GM19324 (cell line): ENCODE data around the gene PPM1L.
A peak's percentile ranks its signal among the peaks of the same experiment; 100 is the strongest.
"Not testable (repeated sequence)": the region's sequence is repeated elsewhere in the genome, so short reads cannot be mapped to it uniquely, and the experiment has no call there.

Source experiments
- ATAC-seq: cut with Tn5 transposase; IDR thresholded peaks from one replicate; pipeline ENCODE4 v1.9.1; 2021; ENCODE audit warnings: mild to moderate bottlenecking, moderate library complexity; ENCODE audit not compliant: unreplicated experiment, low FRiP score

PPM1L gene

DNA sequence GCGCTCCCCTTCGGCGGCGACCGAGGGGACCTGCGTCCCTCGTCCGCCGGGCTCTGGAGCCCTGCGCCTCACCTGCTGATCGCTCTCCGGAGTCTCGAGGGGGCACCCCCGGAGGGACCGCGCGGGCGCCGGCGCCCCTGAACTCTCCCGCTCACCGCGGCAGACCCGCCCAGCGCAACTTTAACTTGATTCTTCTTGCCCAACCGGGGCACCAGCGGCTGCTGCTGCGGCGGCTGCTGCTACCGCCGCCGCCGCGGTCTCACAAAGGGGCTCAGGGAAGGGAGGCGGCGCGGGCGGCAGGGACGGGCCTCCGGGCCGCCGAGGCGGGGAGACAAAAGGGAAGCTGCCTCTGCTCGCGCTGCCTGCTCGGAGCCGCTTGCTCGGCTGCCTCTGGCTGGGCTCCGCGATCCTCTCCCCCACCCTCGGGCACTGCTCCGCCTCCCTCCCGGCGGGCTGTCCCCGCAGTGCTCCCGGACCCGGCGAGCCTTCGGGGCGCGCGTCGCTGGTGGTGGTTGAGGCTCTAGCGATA, at the start of gene PPM1L:
PPM1L (plus strand) TSS at position 456 of the 529 bp plus-strand sequence.
- peak; percentile 53 for ATAC-seq

DNA sequence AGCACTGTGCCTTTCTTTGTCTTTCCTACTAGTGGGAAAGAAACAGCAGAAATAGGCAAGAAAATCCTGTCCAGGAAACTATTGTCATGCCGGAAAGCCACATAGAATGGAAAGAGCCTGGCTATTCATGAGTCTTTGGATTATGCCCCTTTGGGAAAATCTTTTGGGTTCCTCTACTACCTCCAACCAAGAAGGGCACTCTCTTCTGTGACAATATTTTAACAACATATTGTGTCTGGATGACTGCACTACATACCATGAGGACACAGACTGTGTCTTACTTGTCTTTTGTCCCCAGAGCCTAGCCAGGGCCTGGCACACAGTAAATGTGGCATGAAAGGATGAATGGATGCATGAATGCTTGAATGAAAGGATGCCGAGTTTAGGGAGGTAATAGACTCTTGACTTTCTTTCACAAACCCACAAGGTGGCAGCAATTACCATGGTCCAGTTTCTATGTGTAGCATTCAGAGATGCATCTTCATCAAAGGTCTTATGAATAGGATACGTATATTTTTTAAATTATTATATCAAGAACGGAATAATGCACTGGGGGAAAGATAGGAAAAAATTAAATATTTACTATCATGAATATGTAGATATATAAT, 48.7 kb upstream of the PPM1L start:
- ATAC-seq: peak; percentile 73

DNA sequence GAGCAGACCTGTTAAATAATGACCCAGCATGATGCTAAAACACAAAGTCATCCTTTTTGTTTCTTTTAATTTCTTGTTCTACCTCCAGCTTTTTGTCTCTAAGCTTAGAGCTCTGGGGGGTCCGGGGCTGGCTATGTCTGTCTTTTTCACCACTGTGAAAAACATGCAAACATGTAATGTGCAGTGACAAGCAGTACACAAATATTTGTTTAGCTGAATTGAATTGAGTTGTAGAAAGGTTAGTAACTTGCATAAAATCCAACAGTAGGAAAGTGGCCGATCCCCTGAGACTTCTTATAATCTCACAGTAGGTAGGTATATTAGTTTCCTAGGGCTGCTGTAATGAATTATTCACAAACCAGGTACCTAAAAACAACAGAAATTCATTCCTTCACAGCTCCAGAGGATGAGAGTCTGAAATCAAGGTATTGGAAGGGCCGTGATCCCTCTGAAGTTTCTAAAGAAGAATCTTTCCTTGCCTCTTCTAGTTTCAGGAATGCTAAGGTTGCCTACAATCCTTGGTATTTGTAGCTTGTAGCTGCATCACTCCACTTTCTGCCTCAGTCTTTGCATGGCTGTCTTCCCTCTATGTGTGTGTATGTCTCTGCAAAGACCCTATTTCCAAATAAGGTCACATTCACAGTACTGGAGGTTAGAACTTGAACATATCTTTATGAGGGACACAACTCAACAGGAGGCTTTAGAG, 46.4 kb upstream of the PPM1L start:
- no peak for ATAC-seq

DNA sequence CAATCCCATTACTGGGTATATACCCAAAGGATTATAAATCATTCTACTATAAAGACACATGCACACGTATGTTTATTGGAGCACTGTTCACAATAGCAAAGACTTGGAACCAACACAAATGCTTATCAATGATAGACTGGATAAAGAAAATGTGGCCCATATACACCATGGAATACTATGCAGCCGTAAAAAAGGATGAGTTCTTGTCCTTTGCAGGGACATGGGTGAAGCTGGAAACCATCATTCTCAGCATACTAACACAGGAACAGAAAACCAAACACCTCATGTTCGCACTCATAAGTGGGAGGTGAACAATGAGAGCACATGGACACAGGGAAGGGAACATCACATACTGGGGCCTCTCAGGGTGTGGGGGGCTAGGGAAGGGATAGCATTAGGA, 42.9 kb upstream of the PPM1L start:
- not testable (repeated sequence) for ATAC-seq

DNA sequence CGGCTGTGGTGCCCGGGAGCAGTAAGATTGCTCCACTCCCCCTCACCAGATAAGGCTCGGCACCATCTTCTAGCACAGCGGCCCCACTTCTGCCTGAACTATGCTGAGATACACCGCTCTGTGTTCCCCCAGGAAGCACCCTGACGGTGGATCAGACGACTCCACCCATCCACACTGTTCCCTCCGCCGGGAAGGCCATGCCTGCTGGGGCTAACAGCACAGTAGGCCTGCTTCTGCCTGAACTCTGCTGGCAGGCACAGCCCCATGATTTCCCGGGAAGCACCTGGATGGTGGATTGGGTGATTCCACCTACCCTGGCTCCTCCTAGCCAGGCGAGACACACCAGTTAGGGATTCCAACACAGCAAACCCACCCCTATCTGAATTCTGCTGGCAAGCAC, 36.3 kb upstream of the PPM1L start:
- ATAC-seq: no peak

DNA sequence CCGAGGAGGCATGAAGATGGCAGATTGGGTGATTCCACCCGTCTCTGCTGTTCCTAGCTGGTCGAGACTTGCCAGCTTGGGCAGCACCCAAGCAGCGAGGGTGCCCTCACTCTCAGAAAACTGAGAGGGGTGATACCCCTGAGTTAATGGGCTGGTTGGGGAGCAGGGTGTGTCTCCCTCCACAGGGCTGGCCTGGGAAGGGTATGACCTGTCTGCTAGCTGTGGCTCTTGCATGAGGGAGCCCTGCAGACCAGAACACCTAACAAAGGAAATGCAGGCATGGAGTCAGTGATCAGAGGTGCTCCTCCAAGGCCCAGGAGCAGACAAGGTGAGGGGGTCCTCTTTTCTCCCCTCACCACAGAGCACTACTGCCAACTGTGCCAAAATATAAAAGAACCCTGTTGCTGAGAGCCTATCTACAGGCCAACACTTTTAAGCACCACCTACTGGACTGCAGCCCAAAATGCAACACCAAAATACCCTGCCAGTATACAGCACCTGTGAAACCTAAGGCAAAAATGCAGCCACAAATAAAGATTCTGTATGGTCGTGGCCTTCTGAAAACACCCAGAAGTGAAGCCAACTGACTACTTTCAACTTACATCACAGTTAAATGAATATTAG, 35.8 kb upstream of the PPM1L start:
- ATAC-seq: no peak

DNA sequence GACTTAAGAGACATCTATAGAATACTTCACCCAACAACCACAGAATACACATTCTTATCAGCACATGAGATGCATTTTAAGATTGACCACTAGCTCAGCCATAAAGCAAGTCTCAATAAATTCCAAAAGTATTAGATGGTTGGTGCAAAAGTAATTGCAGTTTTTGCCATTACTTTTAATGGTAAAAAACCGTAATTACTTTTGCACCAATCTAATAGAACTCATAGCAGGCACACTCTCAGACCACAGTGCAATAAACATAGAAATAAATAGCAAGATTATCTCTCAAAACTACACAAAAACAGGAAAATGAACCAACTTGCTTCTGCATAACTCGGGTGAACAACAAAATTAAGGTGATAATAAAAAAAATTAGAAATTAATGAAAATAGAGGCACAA, 33.7 kb upstream of the PPM1L start:
- no peak for ATAC-seq

DNA sequence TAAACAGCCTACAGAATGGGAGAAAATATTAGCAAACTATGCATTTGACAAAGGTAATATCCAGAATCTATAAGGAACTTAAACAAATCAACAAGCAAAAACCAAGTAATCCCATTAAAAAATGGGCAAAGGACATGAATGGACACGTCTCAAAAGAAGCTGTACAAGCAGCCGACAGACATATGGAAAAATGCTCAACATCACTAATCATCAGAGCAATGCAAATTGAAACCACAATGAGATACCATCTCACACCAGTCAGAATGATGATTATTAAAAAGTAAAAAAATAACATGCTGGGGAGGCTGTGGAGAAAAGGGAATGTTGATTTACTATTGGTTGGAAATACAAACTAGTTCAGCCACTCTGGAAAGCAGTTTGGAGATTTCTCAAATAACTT, 30.7 kb upstream of the PPM1L start:
- ATAC-seq: no peak

DNA sequence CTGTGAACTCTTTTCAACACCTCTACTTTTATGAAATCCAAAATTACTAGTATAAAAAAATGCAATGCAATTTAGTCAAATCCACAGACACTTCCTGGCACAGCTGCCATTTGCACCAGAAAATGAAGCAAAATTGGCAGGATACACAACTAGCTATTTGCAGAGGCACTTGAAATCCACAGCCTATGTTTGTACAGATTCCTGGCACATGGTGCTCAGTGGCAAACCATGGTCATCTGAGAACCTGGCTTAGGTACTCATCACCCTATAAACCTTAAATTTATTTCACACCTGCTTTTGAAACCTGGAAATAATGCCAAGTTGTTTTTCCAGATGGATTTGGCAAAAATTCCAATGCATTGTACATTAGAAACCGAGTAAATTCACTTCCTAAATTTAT, 20.2 kb upstream of the PPM1L start:
- no peak for ATAC-seq

DNA sequence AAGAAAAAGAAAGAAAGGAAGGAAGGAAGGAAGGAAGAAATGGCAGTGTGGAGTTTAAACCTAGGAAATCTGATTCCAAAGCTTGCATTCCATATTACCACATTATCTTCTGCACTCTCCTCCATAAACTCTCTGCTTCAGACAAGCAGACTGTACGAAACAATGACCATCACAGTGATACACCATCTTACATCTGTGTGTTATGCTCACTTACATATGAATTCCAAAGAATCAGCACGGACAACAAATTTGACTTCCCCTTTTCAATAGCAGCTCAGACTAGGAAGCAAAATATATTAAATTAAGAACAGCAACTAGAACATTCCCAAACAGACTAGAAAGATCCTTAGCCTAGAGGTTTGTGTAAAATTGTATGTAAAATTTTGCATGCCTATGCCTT, 18.0 kb upstream of the PPM1L start:
- no peak for ATAC-seq

DNA sequence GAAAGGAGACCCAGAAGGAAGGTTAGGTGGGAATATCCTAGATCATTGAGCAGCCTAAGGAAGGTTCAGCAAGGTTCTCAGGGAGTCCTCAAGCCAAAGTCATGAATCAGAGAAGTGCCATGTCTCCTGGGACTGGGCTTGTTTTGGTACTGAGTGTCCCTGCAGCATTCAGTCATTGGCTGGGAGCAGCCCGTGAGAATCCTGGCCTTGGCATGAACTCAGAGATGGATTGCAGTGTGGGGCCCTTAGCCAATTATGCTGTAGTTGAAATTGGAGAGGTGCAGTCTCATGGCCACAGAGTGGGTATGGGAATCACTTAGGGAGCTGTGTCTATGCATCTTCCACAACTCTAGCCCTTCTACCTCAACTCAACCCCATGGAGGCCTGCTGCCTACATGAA, 17.0 kb upstream of the PPM1L start:
- ATAC-seq: no peak

DNA sequence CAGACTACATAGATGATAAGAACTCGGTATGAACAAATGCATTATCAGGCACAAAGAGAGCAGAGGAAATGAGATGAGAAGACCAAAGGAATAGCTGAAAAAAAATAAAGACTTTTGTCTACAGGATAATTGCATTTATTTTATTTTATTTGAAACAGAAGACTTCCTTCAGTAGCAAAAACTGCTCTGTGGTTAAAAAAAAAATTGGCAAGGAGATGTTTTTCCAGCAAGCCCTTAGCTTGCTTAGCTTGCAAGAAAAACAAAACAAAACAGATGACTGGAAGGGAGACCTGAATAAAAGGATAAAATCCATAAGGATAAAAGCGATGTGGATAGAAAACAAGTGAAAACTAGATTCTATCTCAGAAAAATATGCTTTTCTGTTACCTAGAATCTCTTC, 9.1 kb upstream of the PPM1L start:
- no peak for ATAC-seq

DNA sequence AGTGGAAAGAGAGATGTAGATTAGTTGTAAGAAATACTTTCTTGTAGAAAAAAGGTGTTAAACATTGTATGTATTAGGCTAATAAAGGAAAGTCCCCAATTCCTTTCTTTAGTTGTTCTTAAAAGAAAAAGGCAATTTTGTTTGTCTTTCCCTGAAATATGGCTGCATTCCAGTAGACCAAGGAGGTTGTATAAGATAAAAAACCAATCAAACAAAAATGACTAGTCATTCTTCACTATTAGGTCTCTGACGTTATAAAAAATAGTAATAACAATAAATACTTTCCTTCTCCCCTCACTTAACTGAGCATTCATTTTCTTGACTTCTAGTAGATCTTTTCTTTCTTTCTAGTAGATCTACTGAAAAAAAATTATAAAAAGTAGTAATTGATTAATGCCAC, 8.6 kb upstream of the PPM1L start:
- no peak for ATAC-seq

DNA sequence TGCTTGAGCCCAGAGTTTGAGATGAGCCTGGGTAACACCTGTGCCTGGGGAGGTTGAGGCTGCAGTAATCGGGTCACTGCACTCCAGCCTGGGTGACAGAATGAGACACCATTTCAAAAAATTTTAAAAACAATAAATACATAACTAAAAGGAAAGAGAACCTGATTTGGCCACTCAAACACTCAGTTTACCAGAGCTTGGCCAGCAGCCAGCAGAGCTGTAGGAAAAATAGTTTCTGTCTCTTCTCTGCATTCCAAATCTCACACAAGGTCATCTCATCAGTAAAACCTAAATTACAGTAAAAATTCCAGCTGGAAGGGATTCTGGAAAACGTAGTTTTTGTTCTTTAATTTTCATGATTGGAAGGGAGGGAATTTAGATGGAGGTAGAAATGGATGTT, 7.8 kb upstream of the PPM1L start:
- ATAC-seq: no peak

DNA sequence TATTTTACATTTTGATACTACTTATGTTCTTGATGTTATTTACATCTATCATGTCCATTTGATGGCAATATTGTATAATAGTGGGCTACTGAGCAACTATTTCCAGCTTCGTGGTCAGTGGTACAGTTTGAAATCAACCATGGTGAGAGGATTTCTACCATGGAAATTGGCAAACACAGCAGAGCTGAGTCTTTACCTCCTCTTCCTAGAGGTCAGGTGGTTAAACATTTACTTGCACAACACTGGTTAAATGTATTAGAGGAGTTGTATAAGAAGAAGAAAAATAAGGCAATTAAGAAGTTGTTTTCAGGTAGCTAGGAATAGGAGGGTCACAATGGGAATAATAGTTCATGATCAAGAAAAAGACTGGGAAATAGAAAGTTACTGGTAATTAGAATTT, 7.2 kb upstream of the PPM1L start:
- ATAC-seq: no peak

DNA sequence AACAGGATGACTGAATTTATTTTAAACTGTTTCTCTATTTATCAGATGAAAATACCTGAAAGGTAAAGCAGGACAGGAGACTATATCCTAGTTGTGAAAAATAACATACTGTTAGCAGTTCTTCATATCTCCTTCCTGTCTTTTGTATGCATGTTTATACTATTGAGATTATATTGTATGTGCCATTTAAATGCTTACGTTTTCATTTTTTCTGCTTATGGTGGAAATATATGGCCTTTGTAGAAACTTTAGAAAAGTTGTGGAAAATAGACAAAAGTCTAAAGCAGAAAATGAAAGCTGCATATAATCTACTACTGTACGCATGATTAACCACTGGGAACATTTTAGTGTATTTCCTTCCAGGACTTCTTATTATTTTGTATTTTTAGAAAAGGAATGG, 2.1 kb upstream of the PPM1L start:
- no peak for ATAC-seq

DNA sequence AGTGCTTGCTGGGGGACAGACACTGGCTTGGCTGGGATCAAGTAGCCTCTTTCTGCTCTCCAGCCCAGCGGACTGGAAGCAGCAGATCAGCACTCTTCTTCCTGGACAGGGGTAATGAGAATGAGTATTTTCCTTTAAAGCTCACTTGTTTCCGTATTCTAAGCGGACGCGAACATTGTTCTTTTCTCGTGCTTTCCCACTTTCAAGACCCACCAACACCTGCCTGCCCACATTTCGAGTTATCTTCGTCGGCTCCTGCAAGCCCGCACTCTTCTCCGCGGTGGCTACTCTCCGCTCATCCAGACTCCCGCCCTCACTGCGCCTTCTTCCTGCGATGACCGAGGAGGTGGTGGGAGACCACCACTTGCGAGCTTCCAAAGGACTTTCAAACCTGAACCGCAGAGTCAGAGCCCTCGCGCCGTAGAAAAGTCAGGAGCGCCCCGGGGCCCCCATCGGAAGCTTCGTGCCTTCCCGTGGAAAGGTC, 1.6 kb upstream of the PPM1L start:
- ATAC-seq: no peak

DNA sequence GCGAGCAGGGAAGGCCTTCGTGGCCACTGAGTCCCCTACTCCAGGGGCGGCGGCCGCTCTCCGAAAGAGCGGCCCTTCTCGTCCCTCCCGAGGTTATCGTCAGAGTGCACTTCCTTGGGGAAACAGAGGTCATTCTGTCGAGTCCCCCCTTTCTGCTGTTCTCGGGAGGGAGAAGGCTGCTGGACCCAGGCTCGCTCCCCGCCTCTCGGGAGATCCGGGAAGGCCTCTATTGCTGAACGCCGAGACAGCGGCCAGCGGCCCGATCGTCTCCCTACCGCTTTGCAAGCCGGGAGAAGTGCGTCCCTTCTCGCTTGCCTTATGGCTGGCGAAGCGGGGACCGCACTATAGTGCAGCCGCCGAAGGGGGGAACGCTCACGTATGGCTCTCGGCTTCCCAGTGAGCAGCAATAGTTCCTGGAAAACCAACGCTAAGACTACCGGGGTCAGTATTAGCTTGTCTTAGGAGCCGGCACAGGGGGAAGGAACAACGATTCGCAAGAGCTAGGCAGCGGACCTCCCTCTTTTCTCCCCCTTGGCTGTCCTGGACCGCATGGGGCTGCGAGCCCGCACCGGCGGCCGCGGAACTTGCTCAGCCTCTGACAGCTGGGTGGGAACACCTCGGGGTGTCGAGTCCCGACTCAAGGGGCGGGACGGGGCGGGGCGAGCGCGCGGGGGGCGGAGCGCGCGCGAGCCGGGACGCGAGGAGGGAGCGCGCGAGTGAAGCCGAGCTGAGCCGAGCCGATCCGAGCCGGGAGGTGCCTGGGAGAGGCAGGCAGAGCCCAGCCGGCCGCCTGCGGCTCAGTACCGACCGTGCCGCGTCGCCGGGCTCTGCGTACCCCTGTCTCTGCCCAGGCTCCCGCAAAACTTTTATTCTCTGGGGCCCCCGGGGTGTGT, 930 bp upstream of the PPM1L start:
- peak; percentile 95 for ATAC-seq

DNA sequence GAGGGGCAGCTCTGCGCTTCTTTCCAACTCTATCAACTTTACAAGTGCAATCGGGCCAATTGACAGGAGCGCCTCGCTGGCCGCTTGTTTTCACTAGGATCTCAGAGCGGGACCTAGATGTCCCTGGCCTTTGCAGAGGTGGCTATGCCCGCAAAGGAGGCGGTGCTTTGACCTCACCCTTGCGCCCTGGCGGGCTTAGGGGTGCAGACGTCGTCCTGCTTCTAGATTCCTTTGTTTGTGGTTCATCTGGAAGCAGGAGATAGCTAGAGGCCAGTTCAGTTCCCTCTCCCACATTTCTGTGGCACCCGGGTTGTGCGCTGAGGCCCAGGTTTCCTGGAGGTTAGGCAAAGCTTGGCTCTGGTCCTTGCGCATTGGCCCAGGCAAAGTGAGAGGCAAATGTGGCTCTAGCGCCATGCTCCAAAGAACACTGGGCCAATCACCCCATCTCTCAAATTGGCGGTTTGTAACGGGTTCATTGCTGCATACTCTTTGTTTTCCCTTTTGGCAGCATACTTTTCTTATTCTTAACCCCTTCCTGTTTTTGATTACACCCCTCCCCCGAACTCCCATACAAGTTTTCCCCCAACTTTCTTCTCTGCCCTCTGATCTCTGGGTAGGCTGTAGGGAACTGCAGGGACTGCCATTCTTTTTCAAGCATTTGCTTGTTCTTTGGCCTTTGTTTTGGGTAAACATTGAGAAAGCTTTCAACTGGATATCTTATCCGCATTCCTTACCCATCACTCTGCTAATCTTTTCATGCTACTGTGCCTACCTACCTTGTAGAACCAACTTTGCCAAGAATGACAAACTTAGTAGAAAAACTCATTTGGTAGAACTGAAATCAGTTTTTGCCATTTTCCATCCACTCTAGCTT, 1.4 kb downstream of the PPM1L start:
- no peak for ATAC-seq
